22Rv1 (cell line): ENCODE data around the gene SP8.

Experiments
- CTCF ChIP-seq: fragments of 450-650 bp; IDR thresholded peaks from 2 replicates; pipeline ENCODE4 v1.5.1; 2017; ENCODE audit warnings: mild to moderate bottlenecking
- ZFX ChIP-seq: fragments of 450-650 bp; IDR thresholded peaks from 2 replicates; pipeline ENCODE4 v1.6.1; 2017; ENCODE audit warnings: antibody characterized with exemption, borderline replicate concordance

GRCh38 chr7:20777377-20778062, 9.2 kb downstream of the SP8 start:
- TF ChIP-seq CTCF: no peak
- no peak for TF ChIP-seq ZFX
